GM23338 (cell line): ENCODE data around the gene MACIR.

Experiments
- CREB1 ChIP-seq: fragments of 250-450 bp; sonication (Bioruptor Pico); IDR thresholded peaks from 2 replicates; pipeline ENCODE4 v1.5.0; 2020; ENCODE audit warnings: low read depth, mild to moderate bottlenecking, moderate library complexity
- EZH2 ChIP-seq: fragments of 200-600 bp; sonication (generic); IDR thresholded peaks from one replicate; pipeline ENCODE4 v1.8.0; 2017; ENCODE audit warnings: antibody characterized with exemption, mild to moderate bottlenecking, low read depth; ENCODE audit not compliant: unreplicated experiment
- NANOG ChIP-seq: IDR thresholded peaks from 2 replicates; pipeline ENCODE4 v1.6.1; 2016; ENCODE audit warnings: antibody characterized with exemption, borderline replicate concordance
- POLR2AphosphoS5 ChIP-seq: IDR thresholded peaks from 2 replicates; pipeline ENCODE4 v1.6.1; 2016; ENCODE audit warnings: antibody characterized with exemption, low read depth
- TF ChIP-seq, protein P1 (sequence below), 2 experiments: fragments of 200-600 bp in 1 of 2; sonication (generic) in 1 of 2; conservative IDR thresholded peaks; 2 replicates each; pipeline versions ENCODE4 v1.5.1 to v1.6.1; 2016 to 2017; ENCODE audit warnings: antibody characterized with exemption in 2 of 2, low read depth in 2 of 2, mild to moderate bottlenecking in 2 of 2, moderate library complexity in 1 of 2

GRCh38 chr5:103280967-103281366, 22.4 kb downstream of the MACIR start:
- TF ChIP-seq CREB1 (no peak), NANOG (no peak), POLR2AphosphoS5 (no peak), EZH2 (no peak)
- TF ChIP-seq, protein P1, sequence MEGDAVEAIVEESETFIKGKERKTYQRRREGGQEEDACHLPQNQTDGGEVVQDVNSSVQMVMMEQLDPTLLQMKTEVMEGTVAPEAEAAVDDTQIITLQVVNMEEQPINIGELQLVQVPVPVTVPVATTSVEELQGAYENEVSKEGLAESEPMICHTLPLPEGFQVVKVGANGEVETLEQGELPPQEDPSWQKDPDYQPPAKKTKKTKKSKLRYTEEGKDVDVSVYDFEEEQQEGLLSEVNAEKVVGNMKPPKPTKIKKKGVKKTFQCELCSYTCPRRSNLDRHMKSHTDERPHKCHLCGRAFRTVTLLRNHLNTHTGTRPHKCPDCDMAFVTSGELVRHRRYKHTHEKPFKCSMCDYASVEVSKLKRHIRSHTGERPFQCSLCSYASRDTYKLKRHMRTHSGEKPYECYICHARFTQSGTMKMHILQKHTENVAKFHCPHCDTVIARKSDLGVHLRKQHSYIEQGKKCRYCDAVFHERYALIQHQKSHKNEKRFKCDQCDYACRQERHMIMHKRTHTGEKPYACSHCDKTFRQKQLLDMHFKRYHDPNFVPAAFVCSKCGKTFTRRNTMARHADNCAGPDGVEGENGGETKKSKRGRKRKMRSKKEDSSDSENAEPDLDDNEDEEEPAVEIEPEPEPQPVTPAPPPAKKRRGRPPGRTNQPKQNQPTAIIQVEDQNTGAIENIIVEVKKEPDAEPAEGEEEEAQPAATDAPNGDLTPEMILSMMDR (conservative IDR thresholded peaks at IDR 0.05; ENCODE audit: low read depth in 2 of 2): no peak
